ENCODE measurements around the gene CDK8.
A peak's percentile ranks its signal among the peaks of the same experiment; 100 is the strongest.
"Not testable (repeated sequence)": the region's sequence is repeated elsewhere in the genome, so short reads cannot be mapped to it uniquely, and the experiment has no call there.

The CDK8 gene

DNA sequence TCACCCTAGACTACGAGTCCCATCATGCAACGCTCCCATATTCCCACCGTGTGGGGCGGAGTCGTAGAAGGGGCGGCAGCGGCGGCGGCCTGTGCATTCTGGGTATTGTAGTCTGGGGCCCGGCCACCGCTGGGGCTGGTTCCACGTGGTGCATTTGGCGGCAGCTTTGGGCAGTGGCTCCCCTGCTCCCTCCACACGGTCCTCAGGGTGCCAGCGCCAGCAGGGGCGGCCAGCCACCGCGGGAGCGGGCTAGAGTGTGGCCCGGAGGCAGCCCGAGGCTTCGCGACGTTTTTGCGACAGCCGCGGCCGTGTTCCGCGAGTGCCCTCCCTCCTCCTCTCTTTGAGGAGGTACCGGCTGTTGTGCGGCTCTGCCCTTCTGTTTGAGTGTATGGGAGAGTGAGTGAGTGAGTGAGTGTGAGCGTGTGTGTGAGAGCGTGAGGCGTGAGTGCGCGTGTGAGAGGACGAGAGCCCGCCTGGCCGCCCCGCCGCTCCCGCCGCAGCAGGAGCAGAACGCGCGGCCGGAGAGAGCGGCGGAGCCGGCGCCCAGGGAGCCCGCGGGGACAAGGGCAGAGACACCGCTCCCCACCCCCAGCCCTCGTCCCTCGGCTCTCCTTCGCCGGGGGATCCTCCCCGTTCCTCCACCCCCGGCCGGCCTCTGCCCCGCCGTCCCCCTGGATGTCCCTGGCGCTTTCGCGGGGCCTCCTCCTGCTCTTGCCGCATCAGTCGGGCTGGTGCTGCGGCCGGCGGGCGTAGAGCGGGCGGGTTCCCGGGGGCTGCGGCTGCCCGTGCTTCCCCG lies at the start of gene CDK8:
Gene CDK8, plus strand, starts transcription at position 343 of the 796 bp plus-strand sequence. CDS start 513 bp downstream, outside the sequence.
- peak; percentile 66 to 73 (median 72) for DNase-seq (ENCODE audit: low read depth in 2 of 3, low spot score in 2 of 3)

DNA sequence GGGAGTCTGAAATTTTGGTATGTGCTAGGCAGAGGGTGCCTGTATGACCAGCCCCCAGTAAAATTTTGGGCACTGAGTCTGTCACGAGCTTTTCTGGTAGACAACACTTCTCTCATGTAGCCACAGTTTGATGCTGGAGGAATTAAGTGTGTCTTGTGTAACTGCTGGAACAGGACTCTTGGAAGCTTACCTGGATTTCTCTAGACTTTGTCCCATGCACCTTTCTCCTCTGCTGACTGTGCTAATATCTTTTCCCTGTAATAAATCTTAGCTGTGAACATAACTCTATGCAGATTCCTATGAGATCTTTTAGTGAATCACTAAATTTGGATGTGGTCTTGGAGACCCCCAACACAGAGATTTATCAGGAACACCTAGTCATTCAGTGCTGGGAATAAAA lies 45.6 kb upstream of the CDK8 start:
- no peak for DNase-seq (ENCODE audit: low read depth in 2 of 3, low spot score in 2 of 3)

DNA sequence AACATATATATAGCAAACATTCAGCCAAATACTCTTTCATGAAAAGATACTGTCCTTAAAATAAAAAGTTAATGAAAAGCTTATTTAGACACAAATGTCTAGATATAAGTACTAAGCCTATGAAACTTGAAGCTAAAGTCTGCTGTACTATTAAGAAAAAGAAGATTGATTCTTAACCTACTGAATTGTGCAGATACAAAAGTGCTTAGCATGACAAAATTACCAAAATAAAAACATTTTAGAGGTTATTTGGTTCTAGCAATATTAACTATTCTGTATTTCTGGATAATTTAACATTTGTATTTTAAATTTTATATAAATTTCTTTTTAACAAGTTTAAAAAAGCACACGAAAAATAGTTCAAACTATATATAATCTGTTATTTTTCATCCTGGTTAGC lies 40.6 kb upstream of the CDK8 start:
- no peak for DNase-seq (ENCODE audit: low read depth in 2 of 3, low spot score in 2 of 3)

DNA sequence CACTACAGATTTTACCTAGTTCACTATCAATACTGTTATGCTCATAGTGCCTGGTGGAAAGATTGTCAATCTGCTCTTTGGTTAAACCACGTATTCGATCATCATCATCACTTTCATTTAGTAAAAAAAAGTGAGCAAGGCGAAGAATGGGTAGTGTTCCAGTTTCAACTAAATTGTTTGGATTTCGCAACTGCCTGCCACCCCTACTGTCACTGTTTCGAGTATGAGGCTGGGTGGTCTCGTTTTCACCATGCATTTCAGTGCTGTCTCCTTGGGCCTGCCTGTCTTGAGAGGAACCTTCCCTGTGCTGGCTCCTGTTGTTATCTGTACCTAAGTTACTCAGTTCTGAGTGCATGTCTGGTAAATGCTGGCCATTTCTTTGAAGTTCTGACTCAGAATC lies 39.9 kb upstream of the CDK8 start:
- DNase-seq (ENCODE audit: low read depth in 2 of 3, low spot score in 2 of 3) = no peak

DNA sequence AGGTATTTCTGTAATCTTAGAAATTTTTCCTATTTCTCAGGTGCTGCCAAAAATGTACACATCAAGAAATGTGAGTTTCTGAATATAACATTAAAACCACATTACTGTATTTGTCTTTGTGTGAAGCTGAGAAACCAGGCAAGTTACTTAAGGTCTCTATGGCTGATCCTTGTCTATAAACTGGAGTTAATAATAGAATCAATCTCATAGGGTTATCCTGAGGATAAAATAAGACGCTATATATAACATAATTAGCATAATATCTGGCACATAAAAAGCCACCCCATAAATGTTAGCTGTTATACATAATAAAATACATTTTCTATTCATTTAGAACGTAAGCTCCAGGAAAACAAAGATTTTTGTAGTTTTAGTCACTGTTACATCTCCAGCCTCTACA lies 37.9 kb upstream of the CDK8 start:
- DNase-seq (ENCODE audit: low read depth in 2 of 3, low spot score in 2 of 3) = no peak

DNA sequence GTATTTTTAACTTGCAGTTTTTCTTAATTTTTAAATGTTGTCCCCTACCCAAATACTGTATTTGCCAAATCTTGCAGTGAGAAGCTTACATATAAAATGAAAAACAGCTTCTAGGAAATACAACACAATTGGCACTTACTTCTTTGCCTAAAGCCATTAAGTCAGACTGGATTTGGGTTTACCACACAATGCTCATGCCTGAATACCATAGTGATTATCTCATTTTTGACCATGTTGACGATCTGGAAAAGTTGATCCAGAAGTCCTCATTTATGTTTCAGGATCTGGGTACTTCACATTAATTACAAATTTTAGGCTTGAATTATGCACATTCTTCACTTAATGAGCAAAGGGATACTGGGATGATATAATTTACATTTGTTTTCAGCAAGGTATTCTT lies 34.2 kb upstream of the CDK8 start:
- no peak for DNase-seq (ENCODE audit: low read depth in 2 of 3, low spot score in 2 of 3)

DNA sequence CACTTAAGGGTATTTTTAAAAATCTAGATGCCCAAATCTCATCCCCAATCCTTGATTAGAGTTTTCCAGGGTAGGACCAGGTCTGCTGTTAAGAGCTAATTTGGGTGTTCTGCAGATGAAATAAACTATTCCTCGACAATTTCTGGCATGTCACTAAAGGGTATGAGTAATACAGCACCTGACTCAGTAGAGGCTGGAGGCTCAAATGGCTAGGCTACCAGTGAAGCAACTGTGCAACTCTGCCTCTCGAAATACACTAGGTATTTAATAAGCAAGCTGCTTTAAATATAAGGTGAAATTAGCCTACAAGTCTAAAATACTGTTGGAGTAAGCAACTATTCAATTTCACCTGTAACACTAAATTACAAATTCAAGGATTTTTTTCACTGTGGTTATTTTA lies 33.4 kb upstream of the CDK8 start:
- no peak for DNase-seq (ENCODE audit: low read depth in 2 of 3, low spot score in 2 of 3)

DNA sequence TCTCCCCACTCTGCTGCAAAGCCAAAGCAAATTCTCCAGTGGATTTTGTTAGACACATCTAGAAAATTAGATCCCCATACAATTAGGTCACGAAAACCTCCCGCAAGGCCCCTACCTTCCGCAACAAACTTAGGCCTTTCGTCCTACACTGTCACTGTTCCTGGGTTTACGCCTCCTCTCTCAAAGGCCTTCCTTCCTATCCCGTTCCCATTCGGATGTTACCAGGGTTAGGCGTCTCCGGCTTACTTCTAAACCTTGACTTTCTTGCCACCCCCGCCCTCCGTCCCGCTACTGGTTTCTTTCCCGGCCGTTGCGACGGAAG lies 32.6 kb upstream of the CDK8 start:
- peak in 1 of 3 experiments; percentile 2 for DNase-seq (ENCODE audit: low read depth in 2 of 3, low spot score in 2 of 3)

DNA sequence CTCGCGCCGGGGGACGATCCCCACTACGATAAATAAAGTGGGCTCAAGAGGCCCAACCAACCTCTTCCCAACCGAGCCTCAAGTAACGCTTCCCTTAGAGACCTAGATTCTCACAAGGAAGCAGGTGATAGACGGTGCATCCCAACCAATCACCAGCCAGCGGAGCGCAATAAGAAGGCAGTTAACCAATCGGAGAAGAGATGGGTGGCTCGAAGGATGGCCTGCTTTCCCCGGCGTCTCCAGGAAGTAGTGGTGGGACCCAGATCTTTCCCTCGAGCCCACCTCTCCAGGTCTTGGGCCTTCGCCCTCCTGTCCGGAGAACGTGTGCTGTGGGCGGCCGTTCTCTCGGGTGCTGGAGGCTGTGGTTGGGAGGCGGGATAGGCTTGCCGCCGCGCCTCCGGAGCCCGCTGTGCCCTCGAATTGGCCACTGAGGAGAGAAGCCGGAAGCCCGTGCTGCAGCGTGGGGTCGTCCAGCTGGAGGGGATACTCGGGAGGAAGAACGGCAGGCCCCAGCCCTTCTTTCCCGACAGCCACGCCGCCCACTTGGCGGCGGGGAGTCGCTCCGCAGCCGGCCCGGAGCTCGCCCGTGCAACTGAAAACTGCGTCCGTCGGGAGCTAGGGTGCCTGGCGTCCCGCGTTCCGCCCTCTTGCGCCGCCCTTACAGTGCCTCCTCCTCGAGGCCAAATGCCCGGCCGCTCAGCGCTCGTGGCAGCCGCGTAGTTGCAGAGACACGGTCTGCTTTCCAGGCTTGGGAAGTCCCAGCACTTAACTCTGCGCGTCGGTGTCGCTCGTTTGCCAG lies 32.0 kb upstream of the CDK8 start, which contains the start of gene RNF6:
Gene RNF6, minus strand, starts transcription at position 594 of the 799 bp plus-strand sequence. CDS start 2,665 bp downstream, outside the sequence.
- peak; percentile 65 to 79 (median 68) for DNase-seq (ENCODE audit: low read depth in 2 of 3, low spot score in 2 of 3)

DNA sequence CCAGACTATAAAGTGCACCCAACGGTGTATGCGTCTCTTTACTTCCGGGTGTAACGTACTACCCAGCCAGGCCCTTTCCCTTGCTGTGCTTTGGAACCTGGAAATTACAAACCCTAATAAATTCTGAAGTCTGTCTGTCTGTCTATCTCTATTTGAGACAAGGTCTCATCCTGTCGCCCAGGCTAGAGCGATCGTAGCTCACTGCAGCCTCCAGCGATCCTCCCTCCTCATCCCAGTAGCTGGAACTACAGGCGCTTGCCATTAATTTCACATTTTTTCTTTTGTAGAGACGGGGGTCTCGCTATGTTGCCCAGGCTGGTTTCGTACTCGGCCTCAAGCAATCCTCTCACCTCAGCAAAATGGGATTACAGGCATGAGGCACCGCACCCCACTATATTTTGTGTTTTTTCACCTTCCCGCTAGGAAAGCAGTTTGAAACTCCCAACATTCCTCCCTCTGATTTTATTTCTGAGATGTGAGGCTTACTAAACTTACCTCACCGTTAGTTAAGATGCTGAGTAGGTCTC lies 31.3 kb upstream of the CDK8 start:
- no peak for DNase-seq (ENCODE audit: low read depth in 2 of 3, low spot score in 2 of 3)

DNA sequence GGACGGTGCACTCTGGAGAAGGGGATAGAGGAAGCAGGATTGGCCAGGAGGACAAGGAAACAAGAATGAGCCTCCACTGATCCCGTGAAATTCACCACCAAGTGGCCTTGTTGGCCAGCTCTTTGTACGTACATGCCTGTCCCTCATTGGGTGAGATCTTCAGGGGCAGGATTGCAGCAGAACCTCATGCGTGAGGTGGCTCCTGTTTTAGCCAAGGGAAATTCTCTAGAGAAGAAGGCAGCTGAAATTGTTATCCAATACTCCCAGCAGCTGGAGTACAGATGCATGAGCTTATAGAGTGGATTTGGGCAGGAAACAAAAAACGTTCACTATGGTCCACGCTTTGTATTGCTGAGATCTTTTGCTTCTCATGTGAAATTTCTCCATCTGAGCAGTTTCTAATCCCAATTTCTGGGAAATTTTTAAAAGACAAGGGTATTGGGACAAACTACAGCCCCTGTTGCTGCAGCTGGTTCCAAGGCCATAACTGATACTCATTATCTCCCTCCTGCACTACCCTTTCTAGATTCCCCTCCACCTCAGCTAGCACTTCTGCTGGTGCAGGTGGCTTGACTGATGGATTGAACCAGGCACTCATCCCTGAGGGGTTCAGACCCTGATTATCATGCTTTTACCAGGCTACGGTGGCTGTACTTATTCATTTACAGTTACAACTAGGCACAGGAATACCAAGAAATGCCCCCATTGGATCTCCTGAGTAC lies 27.9 kb upstream of the CDK8 start:
- no peak for DNase-seq (ENCODE audit: low read depth in 2 of 3, low spot score in 2 of 3)

DNA sequence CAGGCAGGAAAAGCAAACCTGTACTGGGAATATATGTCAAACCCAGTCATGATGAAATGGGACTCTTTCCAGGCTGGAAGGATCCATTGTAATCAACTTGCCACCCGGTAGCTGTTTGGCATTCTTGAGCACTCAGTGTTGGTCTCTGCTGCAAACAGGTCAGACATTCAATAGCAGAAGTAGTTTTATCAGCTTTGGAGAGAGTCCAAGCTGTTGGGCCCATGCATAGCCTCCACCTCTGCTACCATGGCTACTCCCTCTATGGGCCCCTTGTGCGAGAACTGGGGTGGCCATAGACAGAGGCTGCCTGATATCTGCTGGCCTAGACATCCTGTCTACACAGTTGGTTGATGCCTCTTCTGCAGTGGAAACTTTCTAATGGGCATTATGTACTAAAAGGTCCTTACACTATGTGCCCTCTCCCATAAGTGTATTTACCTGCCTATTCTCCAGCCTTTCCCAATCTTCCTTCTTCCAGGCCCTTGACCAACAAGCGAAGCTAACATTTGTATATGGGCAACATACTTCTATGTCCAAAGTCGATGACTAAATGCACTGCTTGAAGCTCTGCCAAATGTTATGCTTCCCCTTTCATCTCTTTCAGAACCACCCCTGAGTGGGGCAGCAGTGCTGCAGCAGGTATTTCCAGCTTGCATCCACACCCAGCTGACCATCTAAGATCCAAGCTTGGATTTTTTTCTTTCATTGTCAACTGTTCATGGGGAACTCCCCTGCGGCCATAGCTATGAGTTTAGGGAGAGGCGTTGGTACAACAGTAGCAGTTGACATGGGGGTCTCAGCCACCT lies 26.6 kb upstream of the CDK8 start:
- no peak for DNase-seq (ENCODE audit: low read depth in 2 of 3, low spot score in 2 of 3)

DNA sequence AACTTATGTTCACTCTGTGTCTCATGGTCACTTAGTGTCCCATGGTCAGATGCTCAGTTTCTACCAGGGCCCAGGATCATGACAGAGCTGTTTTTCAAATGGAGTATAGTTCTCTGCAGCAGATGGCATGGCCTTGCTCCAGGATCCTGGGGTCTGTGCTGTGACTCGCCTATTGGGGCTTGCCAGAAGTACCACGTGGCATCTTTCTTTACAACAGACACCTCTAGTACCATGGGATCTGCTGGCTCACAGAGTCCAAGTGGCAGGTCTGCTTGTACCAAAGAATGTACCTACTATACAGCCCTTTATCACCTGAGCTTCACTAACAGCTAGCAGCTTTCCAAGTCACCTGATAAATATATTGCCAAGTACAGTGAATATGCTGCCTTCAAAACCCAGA lies 25.8 kb upstream of the CDK8 start:
- no peak for DNase-seq (ENCODE audit: low read depth in 2 of 3, low spot score in 2 of 3)

DNA sequence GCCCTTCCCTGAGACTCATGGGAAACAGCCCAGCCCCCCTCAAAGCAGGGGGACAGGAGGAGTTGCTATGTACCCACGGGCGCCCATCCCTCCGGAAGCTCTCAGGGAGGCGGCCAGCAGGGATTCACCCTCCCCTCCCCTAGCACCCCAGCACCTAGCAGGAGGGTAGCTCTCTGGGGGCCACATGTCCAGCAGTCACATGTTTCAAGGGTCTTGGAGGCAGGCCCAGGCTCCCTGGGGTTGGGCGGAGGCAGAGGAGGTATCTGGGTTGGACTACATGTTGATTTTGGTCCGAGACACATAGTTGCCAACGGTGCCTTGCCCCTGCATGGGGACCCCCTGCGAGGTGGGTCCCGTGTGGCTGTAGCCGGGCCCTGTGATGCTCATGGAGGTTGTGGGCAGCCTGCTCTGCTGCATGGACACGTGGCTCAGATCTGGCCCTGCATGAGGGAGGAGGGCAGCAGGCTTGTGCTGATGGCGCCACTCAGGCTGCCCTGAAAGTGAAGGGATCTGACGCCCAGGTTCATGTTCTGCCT lies 24.8 kb upstream of the CDK8 start:
- no peak for DNase-seq (ENCODE audit: low read depth in 2 of 3, low spot score in 2 of 3)

DNA sequence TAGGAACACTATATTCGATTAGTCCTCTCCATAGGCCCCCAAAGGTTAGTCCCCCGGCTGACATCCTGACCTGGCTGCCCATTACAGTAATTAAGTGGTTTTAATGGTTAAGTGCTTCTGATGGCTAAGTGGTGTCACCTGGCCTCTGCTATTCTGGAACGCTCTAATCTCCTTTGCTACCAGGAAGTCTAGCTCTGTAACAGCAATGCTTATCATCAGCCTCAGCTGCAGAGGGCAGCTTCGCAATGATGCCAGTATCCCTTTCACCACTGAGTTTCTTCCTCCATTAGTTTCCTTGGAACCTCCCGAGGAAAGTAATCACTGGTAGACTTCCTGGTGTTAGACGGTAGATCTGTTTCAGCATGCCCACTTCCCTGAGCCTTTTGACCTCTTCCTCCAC lies 23.2 kb upstream of the CDK8 start:
- no peak for DNase-seq (ENCODE audit: low read depth in 2 of 3, low spot score in 2 of 3)

DNA sequence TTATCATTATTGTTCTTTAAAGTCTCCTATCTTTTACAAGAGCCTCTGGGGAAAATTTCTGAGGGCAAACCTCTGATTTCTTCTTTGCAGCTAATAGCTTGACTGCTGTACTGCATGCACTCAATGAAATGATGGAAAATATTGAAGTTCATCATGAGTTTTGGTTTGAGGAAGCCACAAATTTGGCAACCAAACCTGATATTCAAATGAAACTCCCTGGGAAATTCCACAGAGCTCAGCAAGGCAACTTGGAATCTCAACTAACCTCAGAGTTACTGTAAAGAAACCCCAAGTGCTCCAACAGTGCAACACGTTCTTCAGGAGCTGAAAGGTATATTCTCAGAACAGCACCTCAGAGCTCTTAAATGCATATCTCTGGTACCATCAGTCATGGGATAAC lies 17.6 kb upstream of the CDK8 start:
- no peak for DNase-seq (ENCODE audit: low read depth in 2 of 3, low spot score in 2 of 3)

DNA sequence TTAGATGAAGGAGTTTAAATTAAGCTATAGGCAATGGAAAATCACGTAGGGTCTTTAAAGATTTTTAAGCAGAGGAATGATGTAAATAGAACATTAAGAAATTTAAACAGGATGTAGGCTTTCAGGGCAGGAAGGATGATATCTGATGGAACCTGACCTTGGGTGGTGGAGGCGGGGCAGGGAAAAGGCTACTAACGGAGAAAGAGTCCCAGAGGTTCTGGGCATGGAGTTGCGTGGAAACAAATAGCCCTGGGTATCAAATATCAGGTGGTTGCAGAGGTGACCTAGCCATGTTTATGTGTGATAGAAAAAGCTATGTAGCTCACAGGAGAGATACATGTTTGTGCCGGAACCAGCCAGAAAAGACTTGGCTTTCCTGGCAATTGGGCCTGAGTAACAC lies 7.8 kb upstream of the CDK8 start:
- no peak for DNase-seq (ENCODE audit: low read depth in 2 of 3, low spot score in 2 of 3)

DNA sequence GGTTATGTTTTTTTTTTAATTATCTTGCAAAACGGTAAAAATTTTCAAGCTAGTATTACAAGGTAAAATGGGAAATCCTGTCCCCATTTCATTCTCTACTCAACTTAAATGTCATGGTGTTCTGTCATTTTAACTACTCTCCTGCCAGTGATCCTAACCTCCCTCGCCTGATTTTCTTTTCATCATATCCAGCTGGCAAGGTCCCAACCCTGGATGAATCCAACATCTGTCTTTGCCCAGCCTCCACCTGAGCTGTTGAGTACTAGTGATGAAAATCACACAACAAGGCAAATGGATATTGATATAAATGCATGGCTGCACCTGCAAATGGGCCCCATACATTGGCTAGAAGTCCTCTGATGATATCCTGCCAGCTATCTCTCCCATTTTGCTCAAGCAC lies 6.9 kb upstream of the CDK8 start:
- no peak for DNase-seq (ENCODE audit: low read depth in 2 of 3, low spot score in 2 of 3)

DNA sequence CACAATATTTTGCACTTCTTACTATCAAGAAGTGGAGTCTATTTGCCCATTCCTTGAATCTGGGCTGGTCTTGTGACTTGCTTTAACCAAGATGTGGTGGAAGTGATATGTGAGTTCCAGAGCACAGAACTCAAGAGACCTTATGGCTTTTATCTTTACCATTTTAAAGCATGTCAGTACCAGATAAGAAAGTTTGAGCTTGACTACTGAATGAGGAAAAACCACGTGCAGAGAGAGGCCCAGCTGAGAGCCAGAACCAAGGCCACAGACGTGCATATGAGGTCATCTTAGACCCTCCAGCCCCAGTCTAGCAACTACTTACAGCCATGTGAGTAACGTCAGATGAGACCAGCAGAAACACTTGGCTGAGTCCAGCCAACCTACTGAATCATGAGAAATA lies 6.3 kb upstream of the CDK8 start:
- DNase-seq (ENCODE audit: low read depth in 2 of 3, low spot score in 2 of 3) = no peak

DNA sequence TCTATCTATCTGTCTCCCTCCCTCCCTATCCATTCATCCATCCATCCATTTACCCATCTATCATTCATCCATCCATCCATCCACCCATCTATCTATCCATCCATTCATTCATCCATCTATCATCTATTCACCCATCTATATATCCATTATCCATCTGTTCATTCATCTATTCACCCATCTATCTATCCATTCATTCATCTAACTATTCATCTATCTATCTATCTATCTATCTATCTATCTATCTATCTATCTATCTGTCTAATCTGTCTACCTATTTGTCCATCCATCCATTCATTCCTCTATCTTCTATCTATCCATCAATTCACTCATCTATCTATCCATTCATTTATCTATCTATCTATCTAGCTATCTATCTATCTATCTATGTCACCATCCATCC lies 4.4 kb upstream of the CDK8 start:
- no peak for DNase-seq (ENCODE audit: low read depth in 2 of 3, low spot score in 2 of 3)

DNA sequence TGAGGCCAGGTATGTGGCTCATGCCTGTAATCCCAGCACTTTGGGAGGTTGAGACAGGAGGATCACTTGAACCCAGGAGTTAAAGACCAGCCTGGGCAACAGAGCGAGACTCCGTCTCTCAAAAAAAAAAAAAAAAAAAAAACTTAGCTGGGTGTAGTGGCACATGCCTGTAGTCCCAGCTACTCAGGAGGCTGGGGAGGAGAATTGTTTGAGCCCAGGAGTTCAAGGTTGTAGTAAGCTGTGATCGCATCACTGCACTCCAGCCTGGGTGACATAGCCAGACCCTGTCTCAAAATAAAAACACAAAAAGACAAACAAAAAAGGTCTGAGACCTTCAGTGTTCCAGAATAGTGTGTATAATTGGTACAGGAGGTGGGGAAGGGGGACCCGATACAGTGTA lies 1.9 kb upstream of the CDK8 start:
- not testable (repeated sequence) for DNase-seq (ENCODE audit: low read depth in 2 of 3, low spot score in 2 of 3)

All from activated CD8-positive, alpha-beta memory T cell treated with anti-CD3 and anti-CD28 coated beads for 48 hours (primary cell).